ENCODE measurements around the gene FMN1. TPM values are rescaled to one million over a fixed set of nuclear protein-coding genes. Genes with fewer than 3 reads are reported as not detected.

Gene FMN1
- total RNA-seq, 6 donors from 2014 or later, result 20.2 to 176 (median 53.8) TPM

DNA sequence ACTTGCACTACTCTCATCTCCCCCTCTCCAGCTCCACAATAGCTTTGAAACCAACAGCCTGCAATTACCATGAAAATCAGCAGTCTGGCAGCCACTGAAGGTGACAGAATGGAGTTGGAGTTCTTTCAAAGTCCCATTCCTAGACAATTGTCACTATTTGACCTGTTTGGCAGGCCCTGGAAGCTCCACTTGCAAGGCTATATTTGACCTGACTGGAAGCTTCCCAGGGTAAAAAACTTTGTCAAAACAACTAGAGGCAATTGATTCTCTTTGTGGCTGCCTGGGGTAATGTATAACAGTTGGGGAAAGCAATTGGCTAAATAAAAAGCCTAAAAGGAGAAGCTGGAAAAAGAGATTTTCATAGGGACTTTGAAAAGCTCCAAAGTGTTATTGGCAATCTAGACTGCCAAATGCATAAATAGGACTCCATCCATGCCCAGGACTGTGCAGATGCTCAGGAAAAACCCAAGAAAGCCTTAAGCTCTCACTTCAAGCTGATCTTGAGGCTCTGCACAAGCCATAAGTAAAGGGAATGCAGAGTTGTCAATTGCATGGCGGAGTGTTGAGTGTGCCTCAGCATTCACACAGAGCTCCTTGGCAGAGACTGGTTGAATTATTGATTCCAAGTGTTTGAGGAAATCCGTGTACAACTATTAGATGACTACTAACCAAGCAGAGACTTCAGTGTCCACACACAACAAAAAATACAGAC, 458.4 kb downstream of the FMN1 start:
- no peaks in the 10 kb centered on the region for H3K27me3 ChIP-seq
- H3K4me3 ChIP-seq, result no peak overlapping the region
- ATAC-seq (ENCODE audit: low FRiP score in 2 of 2), result no peak
- H3K9me3 ChIP-seq, result peaks cover 0 to 2% (median 0%) of the 10 kb centered on the region in 4 donors
- H3K4me1 ChIP-seq, result no peaks in the 10 kb centered on the region
- 73 to 93% methylated on average over 2 of the region's 2 CpGs for WGBS, 2 donors
- H3K27ac ChIP-seq, result no peak overlapping the region
- TF ChIP-seq, protein P1, sequence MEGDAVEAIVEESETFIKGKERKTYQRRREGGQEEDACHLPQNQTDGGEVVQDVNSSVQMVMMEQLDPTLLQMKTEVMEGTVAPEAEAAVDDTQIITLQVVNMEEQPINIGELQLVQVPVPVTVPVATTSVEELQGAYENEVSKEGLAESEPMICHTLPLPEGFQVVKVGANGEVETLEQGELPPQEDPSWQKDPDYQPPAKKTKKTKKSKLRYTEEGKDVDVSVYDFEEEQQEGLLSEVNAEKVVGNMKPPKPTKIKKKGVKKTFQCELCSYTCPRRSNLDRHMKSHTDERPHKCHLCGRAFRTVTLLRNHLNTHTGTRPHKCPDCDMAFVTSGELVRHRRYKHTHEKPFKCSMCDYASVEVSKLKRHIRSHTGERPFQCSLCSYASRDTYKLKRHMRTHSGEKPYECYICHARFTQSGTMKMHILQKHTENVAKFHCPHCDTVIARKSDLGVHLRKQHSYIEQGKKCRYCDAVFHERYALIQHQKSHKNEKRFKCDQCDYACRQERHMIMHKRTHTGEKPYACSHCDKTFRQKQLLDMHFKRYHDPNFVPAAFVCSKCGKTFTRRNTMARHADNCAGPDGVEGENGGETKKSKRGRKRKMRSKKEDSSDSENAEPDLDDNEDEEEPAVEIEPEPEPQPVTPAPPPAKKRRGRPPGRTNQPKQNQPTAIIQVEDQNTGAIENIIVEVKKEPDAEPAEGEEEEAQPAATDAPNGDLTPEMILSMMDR (IDR thresholded peaks at IDR 0.05), result no peak
- TF ChIP-seq POLR2A (IDR thresholded peaks at IDR 0.05) (no peak), EP300 (IDR thresholded peaks at IDR 0.05) (no peak), POLR2AphosphoS5 (IDR thresholded peaks at IDR 0.05) (no peak)
- H3K36me3 ChIP-seq, result no peaks in the 10 kb centered on the region
- no peak for DNase-seq

DNA sequence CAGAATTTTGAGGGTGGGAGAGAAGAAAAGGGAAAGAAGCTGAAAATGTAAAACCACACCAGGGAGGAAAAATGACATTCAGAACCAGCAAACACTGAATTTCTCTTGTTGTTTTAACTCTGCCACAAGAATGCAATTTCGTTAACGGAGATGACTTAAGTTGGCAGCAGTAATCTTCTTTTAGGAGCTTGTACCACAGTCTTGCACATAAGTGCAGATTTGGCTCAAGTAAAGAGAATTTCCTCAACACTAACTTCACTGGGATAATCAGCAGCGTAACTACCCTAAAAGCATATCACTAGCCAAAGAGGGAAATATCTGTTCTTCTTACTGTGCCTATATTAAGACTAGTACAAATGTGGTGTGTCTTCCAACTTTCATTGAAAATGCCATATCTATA, 461.2 kb downstream of the FMN1 start:
- TF ChIP-seq POLR2AphosphoS5 (IDR thresholded peaks at IDR 0.05) (no peak), POLR2A (IDR thresholded peaks at IDR 0.05) (no peak), EP300 (IDR thresholded peaks at IDR 0.05) (no peak)
- TF ChIP-seq, protein P1 (IDR thresholded peaks at IDR 0.05), result no peak
- 72 to 90% methylated on average over 3 of the region's 3 CpGs for WGBS, 2 donors
- ATAC-seq (ENCODE audit: low FRiP score in 2 of 2) (no peak), DNase-seq (no peak)
- H3K27ac ChIP-seq, result no peak overlapping the region
- peaks cover 0 to under 1% (median 0%) of the 10 kb centered on the region in 4 donors for H3K9me3 ChIP-seq
- H3K4me3 ChIP-seq, result no peak overlapping the region
- H3K36me3 ChIP-seq, result no peaks in the 10 kb centered on the region
- no peaks in the 10 kb centered on the region for H3K27me3 ChIP-seq
- no peaks in the 10 kb centered on the region for H3K4me1 ChIP-seq

DNA sequence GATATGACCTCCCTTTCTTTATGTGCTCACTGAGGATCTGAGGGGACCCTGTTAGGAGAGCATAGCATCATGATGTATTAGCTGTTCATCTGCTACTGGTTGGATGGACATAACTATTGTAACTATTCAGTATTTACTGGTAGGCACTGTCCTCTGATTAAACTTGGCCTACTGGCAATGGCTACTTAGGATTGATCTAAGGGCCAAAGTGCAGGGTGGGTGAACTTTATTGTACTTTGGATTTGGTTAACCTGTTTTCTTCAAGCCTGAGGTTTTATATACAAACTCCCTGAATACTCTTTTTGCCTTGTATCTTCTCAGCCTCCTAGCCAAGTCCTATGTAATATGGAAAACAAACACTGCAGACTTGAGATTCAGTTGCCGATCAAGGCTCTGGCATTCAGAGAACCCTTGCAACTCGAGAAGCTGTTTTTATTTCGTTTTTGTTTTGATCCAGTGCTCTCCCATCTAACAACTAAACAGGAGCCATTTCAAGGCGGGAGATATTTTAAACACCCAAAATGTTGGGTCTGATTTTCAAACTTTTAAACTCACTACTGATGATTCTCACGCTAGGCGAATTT, 461.8 kb downstream of the FMN1 start:
- DNase-seq (no peak), ATAC-seq (ENCODE audit: low FRiP score in 2 of 2) (no peak)
- Histone ChIP-seq H3K27me3 (no peaks in the 10 kb centered on the region), H3K36me3 (no peaks in the 10 kb centered on the region), H3K9me3 (peaks cover 0 to 4% (median 1%) of the 10 kb centered on the region in 4 donors), H3K27ac (no peak overlapping the region), H3K4me3 (no peak overlapping the region), H3K4me1 (no peaks in the 10 kb centered on the region)
- TF ChIP-seq, protein P1 (IDR thresholded peaks at IDR 0.05), result no peak
- TF ChIP-seq POLR2A (IDR thresholded peaks at IDR 0.05) (no peak), POLR2AphosphoS5 (IDR thresholded peaks at IDR 0.05) (no peak), EP300 (IDR thresholded peaks at IDR 0.05) (no peak)
- 85 to 89% methylated on average over 6 of the region's 6 CpGs for WGBS, 2 donors

DNA sequence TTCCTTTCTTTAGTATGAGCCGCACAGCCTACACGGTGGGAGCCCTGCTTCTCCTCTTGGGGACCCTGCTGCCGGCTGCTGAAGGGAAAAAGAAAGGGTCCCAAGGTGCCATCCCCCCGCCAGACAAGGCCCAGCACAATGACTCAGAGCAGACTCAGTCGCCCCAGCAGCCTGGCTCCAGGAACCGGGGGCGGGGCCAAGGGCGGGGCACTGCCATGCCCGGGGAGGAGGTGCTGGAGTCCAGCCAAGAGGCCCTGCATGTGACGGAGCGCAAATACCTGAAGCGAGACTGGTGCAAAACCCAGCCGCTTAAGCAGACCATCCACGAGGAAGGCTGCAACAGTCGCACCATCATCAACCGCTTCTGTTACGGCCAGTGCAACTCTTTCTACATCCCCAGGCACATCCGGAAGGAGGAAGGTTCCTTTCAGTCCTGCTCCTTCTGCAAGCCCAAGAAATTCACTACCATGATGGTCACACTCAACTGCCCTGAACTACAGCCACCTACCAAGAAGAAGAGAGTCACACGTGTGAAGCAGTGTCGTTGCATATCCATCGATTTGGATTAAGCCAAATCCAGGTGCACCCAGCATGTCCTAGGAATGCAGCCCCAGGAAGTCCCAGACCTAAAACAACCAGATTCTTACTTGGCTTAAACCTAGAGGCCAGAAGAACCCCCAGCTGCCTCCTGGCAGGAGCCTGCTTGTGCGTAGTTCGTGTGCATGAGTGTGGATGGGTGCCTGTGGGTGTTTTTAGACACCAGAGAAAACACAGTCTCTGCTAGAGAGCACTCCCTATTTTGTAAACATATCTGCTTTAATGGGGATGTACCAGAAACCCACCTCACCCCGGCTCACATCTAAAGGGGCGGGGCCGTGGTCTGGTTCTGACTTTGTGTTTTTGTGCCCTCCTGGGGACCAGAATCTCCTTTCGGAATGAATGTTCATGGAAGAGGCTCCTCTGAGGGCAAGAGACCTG, 463.5 kb downstream of the FMN1 start:
- WGBS, 2 donors, result 51 to 62% methylated on average over 15 to 25 of the region's 27 CpGs

More for the DNA sequence above, 463.5 kb downstream of the FMN1 start:
- Histone ChIP-seq H3K27ac (no peak overlapping the region), H3K9me3 (peaks cover 0 to 4% (median 1%) of the 10 kb centered on the region in 4 donors), H3K4me1 (no peaks in the 10 kb centered on the region), H3K36me3 (no peaks in the 10 kb centered on the region), H3K27me3 (no peaks in the 10 kb centered on the region), H3K4me3 (no peak overlapping the region)
- no peak for TF ChIP-seq POLR2A (IDR thresholded peaks at IDR 0.05)
- no peak for TF ChIP-seq EP300 (IDR thresholded peaks at IDR 0.05)
- no peak for TF ChIP-seq POLR2AphosphoS5 (IDR thresholded peaks at IDR 0.05)
- TF ChIP-seq, protein P1 (IDR thresholded peaks at IDR 0.05), result no peak
- peak in 1 of 2 donors; percentile 73 for ATAC-seq (ENCODE audit: low FRiP score in 2 of 2)
- peak; percentile 78 to 89 for DNase-seq

All from upper lobe of left lung (tissue), 6 donors.